T-cell (primary cell): ENCODE measurements around the gene TMEM131L. TPM values are rescaled to one million over a fixed set of nuclear protein-coding genes. Genes with fewer than 3 reads are reported as not detected.
A peak's percentile ranks its signal among the peaks of the same experiment; 100 is the strongest.
"Not testable (repeated sequence)": the region's sequence is repeated elsewhere in the genome, so short reads cannot be mapped to it uniquely, and the experiment has no call there.

Source experiments
- ATAC-seq, 4 experiments: fragments of 200-7000 bp in 3 of 4; fragments of 150-1000 bp in 1 of 4; cut with Tn5 transposase; replicated peaks in 1 of 4; 1 replicate in 3 of 4; 2 replicates in 1 of 4; pipeline ENCODE4 v1.10.0; 2021; ENCODE audit warnings: moderate library complexity in 3 of 4, mild to moderate bottlenecking in 2 of 4, moderate number of reproducible peaks in 1 of 4
- CTCF ChIA-PET, 2 donors: fragments of 300-600 bp; sonication (Branson Sonifier 250); formaldehyde crosslinking; loops; one replicate each; lab custom pipeline; 2022; ENCODE audit warnings: antibody characterized with exemption in 2 of 2; lab: Charles Lee
- POLR2A ChIA-PET, 2 donors: fragments of 300-600 bp; sonication (Branson Sonifier 250); formaldehyde crosslinking; loops; one replicate each; lab custom pipeline; 2022; ENCODE audit warnings: antibody characterized with exemption in 2 of 2; lab: Charles Lee
- DNase-seq, 35 experiments: peaks; one replicate each; pipeline versions ENCODE4 v3.0.0 to v3.0.0-alpha.2; 2013 to 2023
- H3K27ac ChIP-seq: one replicate; pipeline ENCODE4 v1.5.1; 2013; ENCODE audit warnings: low read length
- H3K27me3 ChIP-seq, 2 experiments: replicated peaks in 1 of 2; 1 replicate in 1 of 2; 2 replicates in 1 of 2; pipeline versions ENCODE4 v1.6.1 to v1.7.0; 2013; ENCODE audit warnings: low read length in 1 of 2, mixed read lengths in 1 of 2; ENCODE audit not compliant: control insufficient read depth in 2 of 2, insufficient read depth in 2 of 2; ENCODE audit errors: extremely low read depth in 1 of 2
- H3K36me3 ChIP-seq, 2 donors: 1 replicate in 1 of 2; 2 replicates in 1 of 2; pipeline versions ENCODE4 v1.6.1 to v1.7.0; 2013; ENCODE audit warnings: low read length in 1 of 2; ENCODE audit not compliant: control insufficient read depth in 2 of 2, insufficient read depth in 1 of 2; ENCODE audit errors: extremely low read depth in 1 of 2
- H3K4me1 ChIP-seq, 2 experiments: 1 replicate in 1 of 2; 2 replicates in 1 of 2; pipeline versions ENCODE4 v1.6.1 to v1.7.0; 2013; ENCODE audit warnings: low read length in 2 of 2, mixed read lengths in 1 of 2; ENCODE audit not compliant: insufficient read depth in 2 of 2, control insufficient read depth in 1 of 2; ENCODE audit errors: extremely low read depth in 1 of 2
- H3K4me3 ChIP-seq, 2 donors: 1 replicate in 1 of 2; 2 replicates in 1 of 2; pipeline versions ENCODE4 v1.5.1 to v1.7.0; 2013; ENCODE audit warnings: mild to moderate bottlenecking in 2 of 2, low read length in 1 of 2, moderate library complexity in 1 of 2; ENCODE audit not compliant: control insufficient read depth in 1 of 2; ENCODE audit errors: extremely low read depth in 1 of 2
- H3K9me3 ChIP-seq: 2 replicates; pipeline ENCODE4 v1.7.0; 2013
- H3K27ac Mint-ChIP-seq, 2 donors: one replicate each; pipeline ENCODE4 v1.8.0; 2020 to 2021; ENCODE audit warnings: mild to moderate bottlenecking in 2 of 2, mixed read lengths in 2 of 2
- H3K27me3 Mint-ChIP-seq, 2 donors: one replicate each; pipeline ENCODE4 v1.8.0; 2021 to 2022; ENCODE audit warnings: mixed read lengths in 2 of 2
- H3K36me3 Mint-ChIP-seq: one replicate; pipeline ENCODE4 v1.8.0; 2021; ENCODE audit warnings: mixed read lengths
- H3K4me1 Mint-ChIP-seq, 3 donors: one replicate each; pipeline ENCODE4 v1.8.0; 2020 to 2022; ENCODE audit warnings: mixed read lengths in 3 of 3, mild to moderate bottlenecking in 1 of 3
- H3K4me3 Mint-ChIP-seq, 3 donors: one replicate each; pipeline ENCODE4 v1.8.0; 2020 to 2022; ENCODE audit warnings: mild to moderate bottlenecking in 3 of 3, mixed read lengths in 3 of 3, moderate library complexity in 3 of 3
- H3K9me3 Mint-ChIP-seq, 3 donors: one replicate each; pipeline ENCODE4 v1.8.0; 2020 to 2022; ENCODE audit warnings: mixed read lengths in 3 of 3
- WGBS: methylation state at CpG from one replicate; pipeline ENCODE4 v1.1.5; 2013; ENCODE audit warnings: missing lambda C conversion rate; ENCODE audit not compliant: insufficient coverage; 5-methylcytosine and 5-hydroxymethylcytosine counted together
- total RNA-seq, 35 experiments: library from RNA in 6 of 35; stranded (reverse) in 6 of 35; fragments of 120-200 nt in 1 of 35; gene quantifications; one replicate each; pipeline versions ENCODE4 v1.2.1 to v1.2.4 and lab custom pipeline; 2013 to 2026

Gene TMEM131L
- total RNA-seq, 5 donors from 2014 or later (not counting 1 experiment from before 2014, with no cell fraction given): 60.7 to 115 (median 72.6) TPM

DNA sequence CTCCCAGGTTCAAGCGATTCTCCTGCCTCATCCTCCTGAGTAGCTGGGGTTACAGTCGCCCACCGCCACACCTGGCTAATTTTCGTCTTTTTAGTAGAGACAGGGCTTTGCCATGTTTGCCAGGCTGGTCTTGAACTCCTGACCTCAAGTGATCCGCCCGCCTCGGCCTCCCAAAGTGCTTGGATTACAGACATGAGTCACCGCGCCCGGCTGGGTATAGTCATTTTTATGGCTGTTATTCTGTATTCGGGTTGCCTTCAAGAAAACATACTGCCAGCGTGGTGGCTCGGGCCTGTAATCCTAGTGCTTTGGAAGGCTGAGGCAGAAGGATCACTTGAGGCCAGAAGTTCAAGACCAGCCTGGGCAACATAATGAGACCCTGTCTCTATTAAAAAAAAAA lies 15.0 kb upstream of the TMEM131L start:
- H3K27me3 ChIP-seq, H3K36me3 Mint-ChIP-seq, DNase-seq, H3K27ac ChIP-seq, POLR2A ChIA-PET, CTCF ChIA-PET, H3K27me3 Mint-ChIP-seq, H3K9me3 ChIP-seq, H3K36me3 ChIP-seq, H3K4me3 ChIP-seq, ATAC-seq, H3K9me3 Mint-ChIP-seq: not testable (repeated sequence)
- Mint-ChIP-seq H3K4me3 (peak overlapping the region in 1 of 3 donors; percentile 64), H3K4me1 (peaks cover 21 to 31% (median 23%) of the 10 kb centered on the region in 3 donors), H3K27ac (peak overlapping the region in 1 of 2 donors; percentile 34)
- WGBS: 85% methylated on average over 10 of the region's 13 CpGs
- peaks cover 13 to 18% of the 10 kb centered on the region in 2 experiments for H3K4me1 ChIP-seq

DNA sequence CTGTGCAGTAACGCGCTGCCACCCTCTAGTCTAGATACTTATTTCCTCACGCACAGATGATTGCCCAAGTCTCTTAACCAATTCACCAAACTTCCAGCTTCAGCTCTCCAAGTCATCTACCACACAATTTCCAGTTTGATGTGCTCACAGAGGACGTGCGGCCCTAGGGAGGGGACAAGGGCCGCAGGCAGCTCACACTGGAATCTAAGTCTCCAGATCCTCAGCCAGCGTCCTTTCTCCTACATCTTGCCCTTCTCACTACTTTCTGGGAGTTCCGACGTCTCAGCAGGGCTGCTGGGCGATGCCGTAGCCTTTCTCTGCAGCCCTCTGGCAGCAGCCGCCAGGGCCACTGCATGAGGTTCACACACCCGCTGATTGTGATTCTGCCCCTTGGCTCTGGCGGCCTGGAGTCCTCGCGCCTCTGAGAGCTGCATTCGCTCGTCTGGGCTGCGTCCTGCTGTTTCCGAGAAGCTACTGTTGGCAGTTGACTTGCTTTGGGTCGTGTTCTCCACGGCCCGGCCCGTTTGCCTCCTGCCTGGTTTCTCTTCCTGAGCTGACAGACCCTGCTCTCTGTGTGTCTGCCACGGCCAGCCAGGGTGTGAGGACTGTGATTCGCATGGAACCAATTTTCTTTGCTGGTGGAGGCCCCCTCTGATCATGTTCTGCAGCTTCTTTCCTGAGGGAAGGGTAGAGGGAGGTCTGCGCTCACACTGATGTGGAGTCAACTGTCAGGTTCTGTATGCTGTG lies 14.1 kb upstream of the TMEM131L start:
- peak overlapping the region; percentile 43 to 52 for H3K27ac Mint-ChIP-seq
- H3K4me3 Mint-ChIP-seq: peak overlapping the region in 1 of 3 donors; percentile 13
- H3K9me3 Mint-ChIP-seq: no peaks in the 10 kb centered on the region
- H3K4me3 ChIP-seq: no peak overlapping the region
- no peaks in the 10 kb centered on the region for H3K36me3 ChIP-seq
- ATAC-seq (no peak), DNase-seq (no peak)
- no peak overlapping the region for H3K27ac ChIP-seq
- CTCF ChIA-PET: no interaction called here
- H3K36me3 Mint-ChIP-seq: no peaks in the 10 kb centered on the region
- 94% methylated on average over 26 of the region's 27 CpGs for WGBS
- H3K4me1 ChIP-seq: peaks cover 13 to 18% of the 10 kb centered on the region in 2 experiments
- H3K4me1 Mint-ChIP-seq: peaks cover 21 to 31% (median 23%) of the 10 kb centered on the region in 3 donors
- no peaks in the 10 kb centered on the region for H3K27me3 ChIP-seq
- POLR2A ChIA-PET: interaction anchor here in 1 of 2 donors (0.6 kb wide), 1 partner anchor 103 kb away, joined by 3 read pairs; no protein-coding TSS in a partner anchor
- no peaks in the 10 kb centered on the region for H3K27me3 Mint-ChIP-seq
- H3K9me3 ChIP-seq: no peaks in the 10 kb centered on the region

- Histone ChIP-seq H3K36me3 (no peaks in the 10 kb centered on the region), H3K27ac (no peak overlapping the region), H3K27me3 (no peaks in the 10 kb centered on the region), H3K9me3 (no peaks in the 10 kb centered on the region), H3K4me3 (no peak overlapping the region), H3K4me1 (peaks cover 13 to 18% of the 10 kb centered on the region in 2 experiments)
- Mint-ChIP-seq H3K4me1 (peaks cover 21 to 31% (median 23%) of the 10 kb centered on the region in 3 donors), H3K36me3 (no peaks in the 10 kb centered on the region), H3K4me3 (no peak overlapping the region), H3K9me3 (no peaks in the 10 kb centered on the region), H3K27ac (no peak overlapping the region), H3K27me3 (no peaks in the 10 kb centered on the region)
- ATAC-seq: no peak
- ChIA-PET POLR2A (interaction anchor here in 1 of 2 donors (0.6 kb wide), 1 partner anchor 102 kb away, joined by 3 read pairs; no protein-coding TSS in a partner anchor), CTCF (no interaction called here)
- WGBS: 100% methylated on average over 1 of the region's 4 CpGs
- DNase-seq: no peak
Measured at GRCh38 chr4:153452658-153453378, 13.3 kb upstream of the TMEM131L start.

DNA sequence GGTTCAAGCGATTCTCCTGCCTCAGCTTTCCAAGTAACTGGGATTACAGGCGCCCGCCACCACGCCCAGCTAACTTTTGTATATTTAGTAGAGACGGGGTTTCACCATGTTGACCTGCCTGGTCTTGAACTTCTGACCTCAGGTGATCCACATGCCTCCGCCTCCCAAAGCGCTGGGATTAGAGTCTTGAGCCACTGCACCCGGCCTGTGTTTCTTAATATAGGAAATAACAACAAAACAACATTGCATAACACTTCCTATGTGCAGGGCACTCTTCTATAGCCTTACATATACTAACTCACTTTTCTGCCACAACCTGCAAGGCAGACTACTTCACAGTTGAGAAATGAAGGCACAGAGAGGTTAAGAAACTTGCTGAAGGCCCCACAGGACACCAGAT lies 12.8 kb upstream of the TMEM131L start:
- DNase-seq (no peak), ATAC-seq (no peak)
- no peaks in the 10 kb centered on the region for H3K36me3 Mint-ChIP-seq
- H3K4me1 Mint-ChIP-seq: peaks cover 17 to 31% (median 21%) of the 10 kb centered on the region in 3 donors
- H3K27me3 Mint-ChIP-seq: no peaks in the 10 kb centered on the region
- ChIA-PET POLR2A (no interaction called here), CTCF (no interaction called here)
- Histone ChIP-seq H3K4me1 (peaks cover 13 to 18% of the 10 kb centered on the region in 2 experiments), H3K27ac (no peak overlapping the region), H3K9me3 (no peaks in the 10 kb centered on the region), H3K36me3 (no peaks in the 10 kb centered on the region), H3K27me3 (no peaks in the 10 kb centered on the region), H3K4me3 (no peak overlapping the region)
- no peak overlapping the region for H3K4me3 Mint-ChIP-seq
- H3K9me3 Mint-ChIP-seq: no peaks in the 10 kb centered on the region
- H3K27ac Mint-ChIP-seq: no peak overlapping the region
- WGBS: 100% methylated on average over 2 of the region's 8 CpGs

DNA sequence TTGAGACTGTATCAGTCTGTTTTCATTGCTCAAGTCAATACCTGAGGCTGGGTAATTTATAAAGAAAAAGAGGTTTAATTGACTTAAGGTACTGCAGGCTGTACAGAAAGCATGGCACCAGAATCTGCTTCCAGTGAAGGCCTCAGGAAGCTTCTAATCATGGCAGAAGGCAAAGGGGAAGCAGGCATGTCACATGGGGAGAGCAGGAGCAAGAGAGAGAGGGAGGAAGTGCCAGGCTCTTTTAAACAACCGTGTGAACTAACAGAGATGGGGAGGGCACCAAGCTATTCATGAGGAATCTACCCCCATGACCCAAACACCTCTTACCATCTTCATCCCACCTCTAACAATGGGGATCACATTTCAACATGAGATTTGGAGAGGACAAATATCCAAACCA lies 7.2 kb upstream of the TMEM131L start:
- ChIA-PET POLR2A (no interaction called here), CTCF (no interaction called here)
- H3K27ac Mint-ChIP-seq: no peak overlapping the region
- H3K27me3 ChIP-seq: no peaks in the 10 kb centered on the region
- ATAC-seq: no peak
- WGBS: no CpG with 5 or more reads among the region's 1 CpG
- H3K4me1 ChIP-seq: no peaks in the 10 kb centered on the region
- no peak overlapping the region for H3K4me3 Mint-ChIP-seq
- H3K9me3 Mint-ChIP-seq: no peaks in the 10 kb centered on the region
- H3K9me3 ChIP-seq: no peaks in the 10 kb centered on the region
- H3K27ac ChIP-seq: no peak overlapping the region
- peaks cover 0 to 9% (median 0%) of the 10 kb centered on the region in 3 donors for H3K4me1 Mint-ChIP-seq
- DNase-seq: no peak
- no peaks in the 10 kb centered on the region for H3K36me3 ChIP-seq
- no peak overlapping the region for H3K4me3 ChIP-seq
- H3K36me3 Mint-ChIP-seq: no peaks in the 10 kb centered on the region
- no peaks in the 10 kb centered on the region for H3K27me3 Mint-ChIP-seq

GRCh38 chr4:153461549-153461948 lies 4.6 kb upstream of the TMEM131L start:
- H3K27ac Mint-ChIP-seq, ATAC-seq, DNase-seq, H3K4me3 Mint-ChIP-seq, H3K4me3 ChIP-seq, H3K4me1 ChIP-seq, H3K27me3 Mint-ChIP-seq, H3K36me3 ChIP-seq, POLR2A ChIA-PET, H3K36me3 Mint-ChIP-seq, H3K9me3 Mint-ChIP-seq, H3K27me3 ChIP-seq, H3K27ac ChIP-seq, H3K9me3 ChIP-seq: not testable (repeated sequence)
- CTCF ChIA-PET: interaction anchor here in 1 of 2 donors (0.6 kb wide), 1 partner anchor 20 kb away, joined by 3 read pairs; no protein-coding TSS in a partner anchor
- peaks cover 14 to 23% (median 15%) of the 10 kb centered on the region in 3 donors for H3K4me1 Mint-ChIP-seq
- no CpG with 5 or more reads among the region's 4 CpGs for WGBS
